Smooth muscle cell (in vitro differentiated cells): ENCODE measurements around the gene ADRB2. TPM values are rescaled to one million over a fixed set of nuclear protein-coding genes. Genes with fewer than 3 reads are reported as not detected.

ENCODE experiments used
- DNase-seq: peaks from one replicate; lab custom pipeline; 2025; ENCODE audit not compliant: unreplicated experiment; lab: John Stamatoyannopoulos, UW
- H2AFZ ChIP-seq: fragments of 200-600 bp; sonication (generic); 2 replicates; pipeline ENCODE4 v1.6.0; 2016; ENCODE audit warnings: antibody characterized with exemption, low read depth, mild to moderate bottlenecking
- H3F3A ChIP-seq: fragments of 200-600 bp; sonication (generic); 2 replicates; pipeline ENCODE4 v1.6.0; 2017; ENCODE audit warnings: antibody characterized with exemption, low read depth
- H3K27ac ChIP-seq: fragments of 200-600 bp; sonication (generic); 2 replicates; pipeline ENCODE4 v1.5.1; 2016; ENCODE audit warnings: low read depth, mild to moderate bottlenecking
- H3K27me3 ChIP-seq: fragments of 200-600 bp; sonication (generic); 2 replicates; pipeline ENCODE4 v1.6.1; 2016; ENCODE audit warnings: low read depth, mild to moderate bottlenecking
- H3K36me3 ChIP-seq: fragments of 200-600 bp; sonication (generic); 2 replicates; pipeline ENCODE4 v1.5.1; 2016; ENCODE audit warnings: low read depth
- H3K4me1 ChIP-seq: fragments of 200-600 bp; sonication (generic); 2 replicates; pipeline ENCODE4 v1.5.1; 2016; ENCODE audit warnings: low read depth
- H3K4me2 ChIP-seq: fragments of 200-600 bp; sonication (generic); 2 replicates; pipeline ENCODE4 v1.6.0; 2016; ENCODE audit warnings: mild to moderate bottlenecking
- H3K4me3 ChIP-seq: fragments of 200-600 bp; sonication (generic); 2 replicates; pipeline ENCODE4 v1.5.1; 2016; ENCODE audit warnings: mild to moderate bottlenecking
- H3K79me2 ChIP-seq: fragments of 200-600 bp; sonication (generic); 2 replicates; pipeline ENCODE4 v1.6.0; 2016; ENCODE audit warnings: low read depth, mild to moderate bottlenecking
- H3K9ac ChIP-seq: fragments of 200-600 bp; sonication (generic); 2 replicates; pipeline ENCODE4 v1.6.0; 2016; ENCODE audit warnings: low read depth
- H3K9me3 ChIP-seq: fragments of 200-600 bp; sonication (generic); replicated peaks from 2 replicates; pipeline ENCODE4 v1.5.1; 2016; ENCODE audit warnings: low read depth
- H4K20me1 ChIP-seq: fragments of 200-600 bp; sonication (generic); 2 replicates; pipeline ENCODE4 v1.6.0; 2016; ENCODE audit warnings: low read depth
- CTCF ChIP-seq: fragments of 200-600 bp; sonication (generic); IDR thresholded peaks from 2 replicates; pipeline ENCODE4 v1.5.1; 2017; ENCODE audit warnings: borderline replicate concordance, mild to moderate bottlenecking, antibody characterized with exemption; ENCODE audit not compliant: insufficient read depth, poor library complexity, severe bottlenecking
- WGBS: methylation state at CpG from one replicate; pipeline ENCODE4 v1.1.7; 2016; ENCODE audit warnings: low lambda C conversion rate; 5-methylcytosine and 5-hydroxymethylcytosine counted together
- polyA plus RNA-seq: library from polyadenylated mRNA; unstranded; fragments of >200 nt; fragmentation: Nextera tagmentation; extraction: Ambion mirVana; gene quantifications from 2 replicates; pipeline ENCODE4 v1.2.1, GENCODE V29; 2016
- total RNA-seq: library from RNA; depleted of rRNA; stranded (reverse); fragments of >200 nt; gene quantifications from 2 replicates; pipeline ENCODE4 v1.2.3, GENCODE V29; 2014

Gene ADRB2
- total and polyA plus RNA-seq, 2 experiments from 2014 or later = 1.9 TPM

GRCh38 chr5:148820461-148821395 is 5.7 kb upstream of the ADRB2 start:
- WGBS = 64% methylated on average over 6 of the region's 6 CpGs
- H3K4me2 ChIP-seq = no peak overlapping the region
- H3F3A ChIP-seq = no peaks in the 10 kb centered on the region
- no peaks in the 10 kb centered on the region for H3K36me3 ChIP-seq
- H3K4me3 ChIP-seq = no peak overlapping the region
- H3K79me2 ChIP-seq = no peaks in the 10 kb centered on the region
- H3K4me1 ChIP-seq = no peaks in the 10 kb centered on the region
- H3K9me3 ChIP-seq = no peaks in the 10 kb centered on the region
- no peak overlapping the region for H2AFZ ChIP-seq
- no peak overlapping the region for H3K9ac ChIP-seq
- DNase-seq = no peak
- peaks cover 18% of the 10 kb centered on the region for H3K27me3 ChIP-seq
- no peaks in the 10 kb centered on the region for H4K20me1 ChIP-seq
- H3K27ac ChIP-seq = no peak overlapping the region
- peak; percentile 50 for TF ChIP-seq CTCF

DNA sequence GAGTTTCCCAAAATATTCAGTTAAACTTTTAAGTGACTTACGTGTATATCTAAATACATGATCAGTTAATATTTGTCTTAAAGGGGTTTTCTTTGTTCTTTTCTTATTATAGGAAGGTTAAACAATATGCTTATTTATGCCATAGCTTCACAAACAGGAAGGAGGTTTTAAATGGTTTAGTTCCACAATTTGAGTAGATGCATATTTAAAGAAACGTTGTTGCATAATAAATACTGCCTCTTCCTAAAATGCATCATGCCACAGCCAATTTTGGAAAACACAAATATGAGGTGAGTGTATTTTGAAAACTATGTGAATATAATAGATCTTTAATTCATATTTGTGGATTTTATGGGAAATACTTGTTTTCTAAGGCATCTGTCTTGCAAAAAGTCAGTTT is 2.5 kb upstream of the ADRB2 start:
- no peaks in the 10 kb centered on the region for H3K9me3 ChIP-seq
- no peak for DNase-seq
- H3K4me3 ChIP-seq = no peak overlapping the region
- H3K27me3 ChIP-seq = peaks cover 18% of the 10 kb centered on the region
- H3K36me3 ChIP-seq = no peaks in the 10 kb centered on the region
- no peak overlapping the region for H2AFZ ChIP-seq
- H3K27ac ChIP-seq = no peak overlapping the region
- no peak overlapping the region for H3K4me2 ChIP-seq
- no peaks in the 10 kb centered on the region for H3K79me2 ChIP-seq
- H3F3A ChIP-seq = no peaks in the 10 kb centered on the region
- no peak for TF ChIP-seq CTCF
- 95% methylated on average over 2 of the region's 2 CpGs for WGBS
- no peak overlapping the region for H3K9ac ChIP-seq
- H3K4me1 ChIP-seq = no peaks in the 10 kb centered on the region
- H4K20me1 ChIP-seq = no peaks in the 10 kb centered on the region

DNA sequence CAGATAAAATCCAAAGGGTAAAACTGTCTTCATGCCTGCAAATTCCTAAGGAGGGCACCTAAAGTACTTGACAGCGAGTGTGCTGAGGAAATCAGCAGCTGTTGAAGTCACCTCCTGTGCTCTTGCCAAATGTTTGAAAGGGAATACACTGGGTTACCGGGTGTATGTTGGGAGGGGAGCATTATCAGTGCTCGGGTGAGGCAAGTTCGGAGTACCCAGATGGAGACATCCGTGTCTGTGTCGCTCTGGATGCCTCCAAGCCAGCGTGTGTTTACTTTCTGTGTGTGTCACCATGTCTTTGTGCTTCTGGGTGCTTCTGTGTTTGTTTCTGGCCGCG is 727 bp upstream of the ADRB2 start:
- Histone ChIP-seq H3K4me2 (peak overlapping the region; percentile 82), H3F3A (no peaks in the 10 kb centered on the region), H3K27me3 (peaks cover 18% of the 10 kb centered on the region), H3K9ac (peak overlapping the region; percentile 40), H3K79me2 (no peaks in the 10 kb centered on the region), H3K4me3 (peak overlapping the region; percentile 58), H3K9me3 (no peaks in the 10 kb centered on the region), H4K20me1 (no peaks in the 10 kb centered on the region), H3K27ac (no peak overlapping the region), H2AFZ (peak overlapping the region; percentile 54), H3K4me1 (no peaks in the 10 kb centered on the region), H3K36me3 (no peaks in the 10 kb centered on the region)
- DNase-seq = no peak
- no peak for TF ChIP-seq CTCF
- 2% methylated on average over 9 of the region's 9 CpGs for WGBS

DNA sequence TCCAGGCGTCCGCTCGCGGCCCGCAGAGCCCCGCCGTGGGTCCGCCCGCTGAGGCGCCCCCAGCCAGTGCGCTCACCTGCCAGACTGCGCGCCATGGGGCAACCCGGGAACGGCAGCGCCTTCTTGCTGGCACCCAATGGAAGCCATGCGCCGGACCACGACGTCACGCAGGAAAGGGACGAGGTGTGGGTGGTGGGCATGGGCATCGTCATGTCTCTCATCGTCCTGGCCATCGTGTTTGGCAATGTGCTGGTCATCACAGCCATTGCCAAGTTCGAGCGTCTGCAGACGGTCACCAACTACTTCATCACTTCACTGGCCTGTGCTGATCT is 294 bp downstream of the ADRB2 start:
- H2AFZ ChIP-seq = peak overlapping the region; percentile 56
- H3K4me1 ChIP-seq = no peaks in the 10 kb centered on the region
- no peaks in the 10 kb centered on the region for H3F3A ChIP-seq
- no peaks in the 10 kb centered on the region for H4K20me1 ChIP-seq
- no peaks in the 10 kb centered on the region for H3K79me2 ChIP-seq
- no peak for DNase-seq
- H3K9me3 ChIP-seq = no peaks in the 10 kb centered on the region
- H3K27ac ChIP-seq = no peak overlapping the region
- H3K9ac ChIP-seq = no peak overlapping the region
- WGBS = 13% methylated on average over 28 of the region's 28 CpGs
- no peak for TF ChIP-seq CTCF
- peak overlapping the region; percentile 82 for H3K4me2 ChIP-seq
- H3K4me3 ChIP-seq = peak overlapping the region; percentile 58
- peaks cover 21% of the 10 kb centered on the region for H3K27me3 ChIP-seq
- no peaks in the 10 kb centered on the region for H3K36me3 ChIP-seq
